ENCODE data around the gene ROCK1.

DNA sequence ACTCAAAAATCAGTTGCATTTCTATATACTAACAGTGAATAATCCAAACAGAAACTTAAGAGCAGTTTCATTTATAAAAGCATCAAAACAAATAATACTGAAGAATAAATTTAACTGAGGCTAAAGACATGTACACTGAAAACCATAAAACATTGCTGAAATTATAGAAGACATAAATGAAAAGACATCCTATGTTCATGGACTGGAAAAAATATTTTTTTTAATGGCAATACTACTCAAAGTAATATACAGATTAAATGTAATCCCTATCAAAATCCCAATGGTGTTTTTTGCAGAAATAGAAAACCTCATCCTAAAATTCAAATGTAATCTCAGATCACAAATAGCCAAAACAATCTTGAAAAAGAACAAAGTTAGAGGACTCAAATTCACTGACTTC is 28.6 kb downstream of the ROCK1 start:
- TF ChIP-seq, protein P1, sequence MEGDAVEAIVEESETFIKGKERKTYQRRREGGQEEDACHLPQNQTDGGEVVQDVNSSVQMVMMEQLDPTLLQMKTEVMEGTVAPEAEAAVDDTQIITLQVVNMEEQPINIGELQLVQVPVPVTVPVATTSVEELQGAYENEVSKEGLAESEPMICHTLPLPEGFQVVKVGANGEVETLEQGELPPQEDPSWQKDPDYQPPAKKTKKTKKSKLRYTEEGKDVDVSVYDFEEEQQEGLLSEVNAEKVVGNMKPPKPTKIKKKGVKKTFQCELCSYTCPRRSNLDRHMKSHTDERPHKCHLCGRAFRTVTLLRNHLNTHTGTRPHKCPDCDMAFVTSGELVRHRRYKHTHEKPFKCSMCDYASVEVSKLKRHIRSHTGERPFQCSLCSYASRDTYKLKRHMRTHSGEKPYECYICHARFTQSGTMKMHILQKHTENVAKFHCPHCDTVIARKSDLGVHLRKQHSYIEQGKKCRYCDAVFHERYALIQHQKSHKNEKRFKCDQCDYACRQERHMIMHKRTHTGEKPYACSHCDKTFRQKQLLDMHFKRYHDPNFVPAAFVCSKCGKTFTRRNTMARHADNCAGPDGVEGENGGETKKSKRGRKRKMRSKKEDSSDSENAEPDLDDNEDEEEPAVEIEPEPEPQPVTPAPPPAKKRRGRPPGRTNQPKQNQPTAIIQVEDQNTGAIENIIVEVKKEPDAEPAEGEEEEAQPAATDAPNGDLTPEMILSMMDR (IDR thresholded peaks at IDR 0.05; ENCODE audit: control extremely low read depth in 1 of 3, insufficient read depth in 1 of 3, low read depth in 1 of 3, low read length in 3 of 3) = no peak
- no peak for TF ChIP-seq POLR2A (IDR thresholded peaks at IDR 0.05; ENCODE audit: control extremely low read depth in 1 of 2, low read depth in 2 of 2, low read length in 2 of 2)
- no peak for TF ChIP-seq SP1 (IDR thresholded peaks at IDR 0.05; ENCODE audit: low read depth, low read length)
- no peak for TF ChIP-seq HDAC6 (IDR thresholded peaks at IDR 0.05; ENCODE audit: low read depth, low read length)
- no peak for TF ChIP-seq POLR2AphosphoS5 (IDR thresholded peaks at IDR 0.05; ENCODE audit: low read depth, low read length)
- no peak for TF ChIP-seq JUN (IDR thresholded peaks at IDR 0.05; ENCODE audit: low read depth, low read length)
- no peak for TF ChIP-seq CHD2 (IDR thresholded peaks at IDR 0.05; ENCODE audit: low read length)
- no peak for TF ChIP-seq NRF1 (IDR thresholded peaks at IDR 0.05; ENCODE audit: low read depth, low read length)
- TF ChIP-seq, protein P2, sequence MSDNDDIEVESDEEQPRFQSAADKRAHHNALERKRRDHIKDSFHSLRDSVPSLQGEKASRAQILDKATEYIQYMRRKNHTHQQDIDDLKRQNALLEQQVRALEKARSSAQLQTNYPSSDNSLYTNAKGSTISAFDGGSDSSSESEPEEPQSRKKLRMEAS (IDR thresholded peaks at IDR 0.05) = no peak
- TF ChIP-seq JUND (IDR thresholded peaks at IDR 0.05; ENCODE audit: low read length) = no peak

Measured in H1 (cell line).